ENCODE data around the gene BMP5.

Gene BMP5

DNA sequence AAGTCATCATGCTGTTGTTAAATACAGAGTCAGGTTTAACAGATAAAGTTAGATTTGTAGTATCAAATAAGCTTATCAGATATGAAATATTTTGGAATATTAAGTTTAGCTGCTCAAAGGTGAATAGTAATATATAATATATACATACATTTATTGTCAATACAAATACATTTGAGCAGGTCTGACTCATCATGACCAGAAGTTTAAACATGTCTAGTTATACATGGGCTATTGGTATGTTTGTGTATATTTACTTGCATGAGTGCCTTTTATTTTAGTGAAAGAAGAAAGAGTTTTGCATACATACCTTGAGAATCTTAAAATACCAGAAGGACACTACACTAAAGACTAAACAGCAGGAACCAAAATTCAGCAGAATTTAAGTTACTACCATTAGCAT is 76.8 kb downstream of the BMP5 start:
- DNase-seq = no peak

DNA sequence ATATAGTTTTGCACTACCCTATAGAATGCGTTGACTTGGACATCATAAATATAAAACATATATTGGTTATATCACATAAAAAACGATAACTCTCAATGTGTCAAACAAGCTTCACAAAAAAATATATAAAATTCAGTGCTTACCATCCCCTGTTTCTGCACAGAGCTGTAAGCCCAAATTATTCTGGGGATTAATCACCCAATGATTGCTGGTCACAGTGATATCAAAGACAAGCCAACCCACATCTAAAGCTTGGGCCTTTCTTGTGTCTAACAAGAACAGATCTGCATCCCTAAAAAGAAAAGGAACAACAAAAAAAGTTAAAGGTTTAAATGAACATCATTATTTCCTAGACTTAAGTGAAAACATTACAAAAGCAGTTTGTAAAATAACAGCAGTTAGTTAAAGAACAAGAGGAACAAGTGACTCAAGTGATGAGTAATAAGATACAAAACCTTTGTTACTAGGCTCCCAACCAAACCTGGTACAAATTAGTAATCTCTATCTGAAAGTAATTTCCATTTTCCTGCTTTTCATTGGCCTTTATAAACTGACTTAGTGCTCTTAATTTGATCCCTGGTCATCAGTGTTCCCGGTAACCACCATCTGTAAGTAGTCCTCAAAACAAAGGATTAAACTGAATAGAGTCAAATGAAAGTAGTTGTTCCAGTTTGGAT is 81.1 kb downstream of the BMP5 start:
- no peak for DNase-seq

DNA sequence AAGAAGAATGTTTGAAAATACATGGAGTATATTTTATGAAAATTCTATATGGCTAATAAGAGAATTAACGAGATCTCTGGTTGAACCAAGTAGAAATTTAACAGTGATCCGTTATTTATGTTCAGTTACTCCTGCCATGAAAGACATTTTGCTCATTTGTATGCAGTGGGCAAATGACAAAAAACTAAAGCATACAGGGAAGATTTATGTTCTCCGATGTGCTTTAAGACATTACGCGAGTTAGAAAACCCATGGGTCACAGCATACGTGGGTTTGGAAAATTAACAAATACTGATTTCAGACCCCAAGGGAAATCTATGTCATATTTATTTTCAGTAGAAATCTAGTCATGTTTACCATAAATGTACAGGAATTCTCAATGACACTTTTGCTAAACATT is 90.1 kb downstream of the BMP5 start:
- no peak for DNase-seq

DNA sequence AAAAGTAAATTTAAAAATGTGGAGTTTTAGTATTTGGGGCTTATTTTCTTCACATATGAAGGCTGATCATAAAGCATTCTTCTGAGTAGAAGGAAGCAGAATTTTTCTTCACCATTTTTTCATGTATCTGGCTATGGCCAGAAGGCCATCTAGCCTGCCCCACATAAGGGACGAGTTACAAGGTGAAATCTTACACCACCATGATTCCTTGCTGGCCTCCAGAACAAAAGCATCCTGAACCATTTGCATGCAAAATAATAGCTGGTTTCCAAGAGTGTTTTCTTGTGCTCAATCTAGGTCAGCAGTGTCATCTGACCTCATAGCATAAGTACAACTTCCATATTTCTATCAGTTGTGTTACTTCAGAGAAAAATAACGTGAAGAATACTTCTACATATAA is 93.1 kb downstream of the BMP5 start:
- DNase-seq = no peak

DNA sequence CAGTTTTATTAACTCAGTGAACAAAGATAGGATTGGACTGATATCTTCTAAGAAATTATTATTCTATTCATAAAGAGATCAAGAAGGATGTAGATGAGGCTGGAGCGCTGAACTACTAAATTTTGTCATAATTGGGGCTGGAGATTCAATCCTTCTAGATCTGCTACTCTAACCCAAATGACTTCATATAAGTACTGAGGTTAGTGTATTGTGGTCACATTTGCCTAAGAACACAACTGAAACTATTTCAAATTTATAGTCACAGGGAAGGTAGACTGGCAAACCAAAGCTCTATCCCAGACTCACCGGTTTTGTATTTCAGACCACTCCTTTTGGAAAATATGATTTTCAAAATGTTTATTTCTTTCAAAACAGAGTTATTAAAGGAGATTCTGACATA is 96.7 kb downstream of the BMP5 start:
- no peak for DNase-seq

DNA sequence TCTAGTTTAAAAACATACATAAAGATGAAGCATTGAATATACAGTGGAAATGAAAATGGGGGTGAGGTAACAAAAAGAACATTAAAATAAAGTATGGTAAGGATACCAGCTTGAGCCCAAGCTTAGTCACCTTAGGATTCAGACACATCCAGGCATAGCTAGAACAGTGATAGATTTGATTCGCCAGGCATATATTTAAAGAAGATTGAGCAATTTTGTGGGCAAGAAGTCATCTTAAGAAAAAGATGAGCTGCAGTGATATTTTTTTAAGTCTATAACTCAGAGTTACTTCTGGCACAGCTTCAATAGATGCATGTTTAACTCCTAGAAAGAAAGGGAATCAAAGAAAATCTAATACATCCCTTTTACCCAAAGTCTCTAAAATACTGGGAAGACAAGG is 97.9 kb downstream of the BMP5 start:
- no peak for DNase-seq

DNA sequence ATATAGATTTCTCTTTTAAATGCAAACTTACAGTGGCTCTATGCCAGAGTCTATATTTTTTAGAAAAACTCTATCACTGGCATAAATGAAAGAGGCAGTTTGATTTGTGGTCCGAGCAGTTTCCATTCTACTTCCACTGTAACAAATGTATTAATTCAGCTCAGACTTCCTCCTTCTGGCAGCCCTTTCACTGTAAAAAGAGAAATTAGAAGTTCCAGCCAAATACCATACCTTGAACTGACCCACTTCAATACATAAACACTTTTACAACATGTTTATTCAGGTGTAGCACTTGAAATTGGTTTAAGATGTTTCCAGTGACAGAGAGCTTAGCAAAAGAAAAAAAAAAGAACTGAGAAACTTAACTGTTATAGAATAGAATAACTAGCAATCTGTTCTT is 99.3 kb downstream of the BMP5 start:
- DNase-seq = no peak

DNA sequence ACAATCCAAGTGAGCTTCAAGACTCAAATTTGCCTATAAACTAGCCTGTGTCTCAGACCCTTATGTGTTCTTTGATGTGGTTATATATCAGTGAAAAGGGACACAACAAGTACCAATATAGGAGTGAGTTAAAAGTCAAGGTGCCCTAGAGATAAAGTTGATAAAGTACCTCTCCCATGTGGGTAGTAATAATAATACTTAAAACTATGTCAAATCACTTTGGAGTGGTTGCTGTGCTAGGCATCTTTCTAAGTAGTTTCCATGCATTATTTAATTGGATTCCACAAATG is 100.4 kb downstream of the BMP5 start:
- no peak for DNase-seq

DNA sequence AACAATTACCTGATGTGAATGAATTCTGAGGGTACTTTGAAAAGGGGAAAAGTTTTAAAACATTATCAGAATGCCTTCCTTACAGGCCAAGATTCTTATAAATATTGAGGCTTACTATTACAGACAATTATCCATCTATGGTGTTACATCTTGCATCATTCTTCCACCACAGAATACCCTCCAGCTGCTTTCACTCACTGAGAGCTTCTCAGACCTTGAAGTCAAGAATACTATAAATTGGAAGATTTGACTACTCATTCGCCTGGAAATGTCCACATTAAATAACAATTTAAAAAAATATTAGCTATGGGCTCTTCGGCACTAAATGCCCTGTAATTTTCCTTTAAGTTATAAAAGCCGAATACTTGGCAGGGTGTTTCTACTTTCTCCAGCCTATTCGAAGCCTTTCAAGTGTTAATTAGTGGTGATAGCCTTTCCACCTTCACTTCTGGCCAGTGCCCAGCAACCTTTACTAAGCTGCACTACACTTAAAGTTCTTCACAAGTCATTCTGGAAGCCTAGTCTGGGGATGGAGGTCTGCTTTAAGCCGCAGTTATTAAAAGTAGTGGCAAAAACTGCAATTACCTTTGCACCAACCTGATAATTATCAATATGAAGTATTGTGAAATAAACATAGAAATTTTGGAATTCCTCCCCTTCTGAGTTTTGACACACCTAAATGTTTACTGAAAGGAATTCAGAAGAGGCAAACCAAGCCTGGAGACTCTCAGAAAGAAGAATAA is 100.9 kb downstream of the BMP5 start:
- no peak for DNase-seq

DNA sequence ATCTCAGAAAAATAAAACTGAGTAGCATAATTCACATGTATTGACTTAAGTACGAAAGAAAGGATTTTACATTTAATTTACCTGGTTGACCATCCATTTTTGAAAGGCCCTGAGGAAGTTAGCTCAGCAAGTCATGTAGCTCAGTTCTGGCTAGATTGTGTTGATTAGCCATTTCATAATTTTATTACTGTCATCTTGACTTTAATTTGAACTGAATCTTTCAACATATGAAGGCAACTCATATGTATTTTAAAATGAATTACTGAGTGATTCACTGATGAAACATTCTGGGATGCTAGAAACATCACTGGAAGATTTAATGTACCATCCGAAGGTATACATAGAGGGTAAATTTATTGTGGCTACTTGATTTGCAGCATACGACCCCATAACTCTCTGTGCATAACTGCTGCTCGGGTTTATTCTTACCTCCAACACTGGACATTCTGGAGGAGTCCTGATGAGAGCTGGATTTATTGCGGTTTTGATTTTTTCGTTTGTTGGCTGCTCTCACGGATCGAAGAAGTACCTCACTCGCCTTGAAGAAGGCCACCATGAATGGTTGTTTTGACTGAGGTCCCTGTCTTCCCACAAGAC is 101.7 kb downstream of the BMP5 start:
- no peak for DNase-seq

DNA sequence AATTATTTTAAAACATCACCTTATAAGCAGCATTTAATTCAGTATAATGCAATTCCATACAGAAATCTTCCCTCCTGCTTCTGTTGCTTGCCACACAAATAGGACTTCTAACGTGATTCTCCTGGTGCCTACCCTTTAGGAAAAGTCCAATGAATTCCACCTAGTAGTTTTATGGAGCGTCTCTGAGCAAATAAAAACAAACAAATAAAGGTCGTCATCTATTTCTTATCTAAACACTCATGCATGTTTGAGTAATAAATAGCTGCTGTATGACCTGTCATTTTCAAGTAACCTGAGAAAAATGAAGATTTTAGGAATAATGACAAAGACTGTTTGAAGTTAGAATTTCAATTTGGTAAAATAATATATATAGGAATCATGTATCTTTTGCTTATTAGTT is 102.7 kb downstream of the BMP5 start:
- DNase-seq = no peak

DNA sequence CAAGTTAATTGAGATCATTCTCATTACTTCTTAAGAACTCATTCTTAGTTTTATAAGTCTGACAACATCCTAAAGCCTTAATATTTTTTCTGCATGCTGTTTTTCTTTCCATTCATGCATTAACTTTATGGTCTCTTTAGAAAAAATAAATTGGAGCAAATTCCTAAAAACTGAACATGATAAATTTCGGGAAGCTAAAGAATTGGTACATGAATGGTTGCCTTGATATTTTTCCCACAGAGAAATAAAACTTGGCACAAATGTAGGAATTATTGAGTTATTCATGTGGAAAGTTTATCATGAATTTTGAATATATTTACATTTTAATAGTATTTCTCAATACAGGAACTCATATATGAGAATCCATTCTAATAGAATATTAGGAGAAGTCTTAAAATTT is 115.9 kb downstream of the BMP5 start:
- no peak for DNase-seq

DNA sequence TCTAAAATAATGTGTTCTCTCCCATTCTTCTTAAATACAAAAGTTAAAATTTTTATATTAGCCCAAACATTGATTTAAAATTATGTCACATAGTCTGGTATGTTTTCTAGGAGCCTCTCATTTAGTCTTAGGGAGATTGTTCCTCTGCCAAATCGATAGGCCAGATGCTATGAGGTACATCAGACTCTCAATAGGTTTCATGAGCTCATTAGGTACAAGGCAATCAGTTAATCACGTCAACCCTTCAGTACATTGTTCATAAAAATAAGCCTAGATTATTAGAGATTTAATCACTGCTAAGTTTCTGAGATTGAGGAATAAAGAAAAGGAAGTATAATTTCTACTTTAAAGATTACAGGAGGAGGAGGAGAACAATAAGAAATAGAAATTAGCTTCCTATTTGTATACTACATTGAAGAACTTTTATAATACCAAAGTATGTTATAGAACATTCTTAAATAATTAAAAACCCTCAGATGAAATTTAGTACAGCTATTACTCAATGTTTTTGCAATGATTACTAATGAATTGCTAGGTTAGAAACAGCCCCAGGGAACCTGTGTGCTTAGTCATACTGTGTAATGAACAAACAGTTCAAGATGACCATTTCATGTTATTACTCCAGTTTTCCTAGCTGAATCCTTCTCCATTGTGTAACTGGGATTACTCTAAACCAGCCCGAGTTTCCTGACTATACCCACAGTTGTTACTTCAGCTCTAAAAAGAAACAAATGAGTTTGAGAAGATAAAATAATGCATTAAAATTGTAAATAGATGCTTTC is 117.0 kb downstream of the BMP5 start:
- no peak for DNase-seq

DNA sequence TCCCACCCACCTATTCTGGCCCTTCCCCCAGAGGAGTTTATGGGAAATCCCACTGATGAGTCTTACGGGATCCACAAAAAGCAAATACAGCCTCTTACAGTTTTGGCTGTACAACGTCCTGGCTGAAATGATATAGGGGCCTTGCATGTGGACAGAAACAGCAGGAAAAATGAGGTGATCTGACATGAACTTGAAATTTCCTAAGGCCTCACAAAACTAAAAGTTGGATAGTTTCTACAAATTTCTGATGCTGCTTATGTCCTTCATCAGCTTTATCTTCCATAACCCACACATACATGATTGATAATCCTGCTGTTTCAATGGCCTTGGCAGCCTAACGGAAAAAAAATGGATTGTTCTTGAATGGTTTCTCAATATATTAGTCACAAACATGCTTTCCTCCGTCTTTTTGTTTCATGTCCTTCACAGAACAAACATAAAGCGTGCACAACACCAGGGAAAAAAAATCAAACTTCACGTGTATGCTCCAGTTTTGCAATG is 118.8 kb downstream of the BMP5 start:
- no peak for DNase-seq

DNA sequence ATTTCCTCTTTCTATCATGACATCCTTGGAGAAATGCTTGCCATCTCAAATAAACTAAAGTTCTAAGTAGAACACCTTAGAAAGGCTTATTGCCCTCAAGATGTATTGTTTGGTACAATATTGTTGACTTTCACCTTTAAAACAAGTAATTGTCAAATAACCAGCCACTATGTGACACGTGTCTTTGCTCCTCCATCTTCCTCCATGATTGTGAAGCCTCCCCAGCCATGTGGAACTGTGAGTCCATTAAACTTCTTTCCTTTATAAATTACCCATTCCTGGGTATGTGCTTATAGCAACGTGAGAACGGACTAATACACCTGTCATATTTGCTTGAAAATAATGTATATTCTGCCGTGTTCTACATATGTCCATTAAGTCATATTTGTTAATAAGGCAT is 126.5 kb downstream of the BMP5 start:
- DNase-seq = no peak

DNA sequence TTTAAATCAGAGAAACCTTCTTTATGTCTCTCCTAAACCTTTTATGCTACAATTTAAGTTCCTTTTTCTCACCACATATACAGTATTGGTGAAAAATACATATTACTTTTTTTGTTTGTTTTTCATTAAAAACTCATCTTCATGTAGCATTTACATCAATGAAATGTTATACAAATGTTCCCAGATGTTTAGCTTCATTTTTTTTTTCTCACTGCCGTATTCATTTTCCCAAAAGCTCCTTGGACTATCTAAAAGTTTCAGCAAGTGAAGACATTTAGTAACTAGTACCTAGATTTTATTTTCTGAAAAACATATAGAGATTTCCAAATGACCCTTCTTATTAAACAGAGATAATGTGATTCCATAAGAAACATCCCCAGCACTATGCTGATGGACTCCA is 128.9 kb downstream of the BMP5 start:
- DNase-seq = no peak

DNA sequence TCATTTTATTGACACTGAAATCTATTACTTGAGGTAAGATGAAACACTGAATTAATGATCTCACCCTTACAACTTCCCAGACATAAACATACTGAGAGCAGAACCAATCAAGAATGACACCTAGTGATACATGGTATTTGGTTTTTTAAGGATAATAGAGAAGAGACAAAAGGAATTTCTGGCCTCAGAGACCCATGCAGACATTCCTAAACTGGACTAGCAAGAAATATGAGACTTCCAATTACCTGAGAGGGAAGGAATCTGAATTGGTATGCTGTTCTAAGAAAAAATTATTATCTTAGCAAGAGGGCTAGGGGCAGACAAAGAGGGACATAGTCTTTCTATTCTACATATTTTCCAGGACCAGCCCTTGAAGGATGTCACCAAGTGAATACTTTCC is 141.1 kb downstream of the BMP5 start:
- DNase-seq = no peak

DNA sequence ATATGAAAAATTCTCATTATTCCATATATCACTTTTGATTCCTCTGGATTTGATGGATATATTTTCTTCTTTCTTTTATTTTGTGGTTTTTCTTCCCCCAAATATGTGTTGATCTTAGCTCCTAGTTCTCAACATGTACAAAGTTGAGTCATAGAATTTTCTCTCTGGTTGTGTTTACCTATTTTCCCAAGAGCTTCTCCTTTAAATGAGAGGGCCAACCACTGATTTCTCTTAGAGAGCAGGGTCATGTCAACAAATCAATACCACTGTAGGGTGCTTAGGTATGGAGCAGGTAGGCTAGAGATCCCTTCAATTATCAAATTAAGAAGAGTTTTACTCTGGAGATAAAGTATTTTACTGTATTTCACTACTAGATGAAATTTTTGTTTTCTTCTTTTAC is 145.7 kb downstream of the BMP5 start:
- DNase-seq = no peak

DNA sequence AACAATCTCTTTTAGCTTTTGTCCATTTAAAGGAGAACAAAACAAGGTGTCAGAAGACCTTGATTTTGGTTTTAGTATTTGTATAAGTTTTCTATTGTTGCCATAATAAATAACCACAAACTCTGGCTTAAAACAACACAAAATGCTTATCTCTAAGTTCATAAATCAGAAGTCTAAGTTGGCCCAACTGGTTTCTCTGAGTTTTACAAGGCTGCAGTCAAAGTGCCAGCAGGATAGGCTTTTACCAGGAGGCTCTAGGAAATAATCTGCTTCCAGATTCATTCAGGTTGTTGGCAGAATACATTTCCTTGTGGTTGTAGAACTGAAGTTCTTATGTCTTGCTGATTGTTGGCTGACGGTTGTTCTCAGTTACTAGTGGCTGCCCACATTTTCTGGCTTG is 149.2 kb downstream of the BMP5 start:
- DNase-seq = no peak

DNA sequence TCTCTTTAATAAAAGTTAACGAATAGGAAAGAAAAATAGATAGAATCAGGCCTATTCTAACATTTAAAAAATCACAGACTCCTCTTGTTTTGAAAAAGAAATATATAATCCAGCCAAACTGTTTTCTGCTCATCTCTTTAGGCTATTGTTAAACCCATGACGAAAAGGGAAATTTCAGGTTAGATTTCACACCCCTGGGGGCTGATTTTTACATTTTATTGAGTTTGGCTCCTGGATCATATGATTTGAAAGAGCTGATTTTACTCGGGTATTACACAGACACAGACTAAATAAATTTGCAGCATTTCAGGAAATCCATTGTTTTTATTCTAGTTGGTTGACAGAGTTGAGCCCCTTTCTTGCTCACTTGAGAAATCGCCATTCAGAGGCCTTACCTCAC is 160.6 kb downstream of the BMP5 start:
- DNase-seq = no peak

DNA sequence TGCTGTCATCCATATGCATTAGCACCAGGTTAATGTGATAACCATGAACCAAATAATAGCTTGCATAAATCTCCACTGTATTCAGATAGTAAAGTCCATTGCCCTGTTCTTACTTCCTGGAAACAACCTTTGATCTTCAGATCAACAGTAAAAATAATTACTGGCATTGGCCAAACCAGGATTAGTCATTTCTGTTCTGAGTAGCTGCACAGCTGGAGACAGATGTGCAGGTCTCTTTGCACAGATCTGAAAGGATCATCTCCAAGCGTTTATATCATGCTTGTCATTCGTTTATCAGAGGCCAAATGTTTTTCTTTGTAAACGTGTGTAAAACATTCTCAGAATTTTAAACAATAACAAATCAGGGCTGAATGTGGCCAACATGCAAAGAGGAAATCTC is 162.0 kb downstream of the BMP5 start:
- no peak for DNase-seq

DNA sequence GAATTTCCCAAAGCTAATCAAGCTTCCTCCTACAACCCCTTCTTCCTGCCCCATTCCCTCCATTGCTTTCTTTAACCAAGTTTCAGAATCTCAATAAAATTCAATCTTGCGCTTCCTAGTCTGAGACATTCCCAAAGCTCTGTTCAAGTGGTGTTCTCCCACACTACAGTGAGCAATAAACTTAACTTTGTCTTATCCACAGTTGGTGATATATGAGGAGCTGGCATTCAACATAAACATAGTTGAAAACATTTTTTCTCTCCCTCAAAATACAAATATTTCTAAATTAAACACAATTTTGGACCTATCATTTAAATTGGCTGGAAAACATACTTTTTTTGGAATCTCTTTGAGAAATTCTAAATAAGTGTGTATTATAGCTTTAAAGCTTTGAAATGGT is 166.7 kb downstream of the BMP5 start:
- DNase-seq = no peak

DNA sequence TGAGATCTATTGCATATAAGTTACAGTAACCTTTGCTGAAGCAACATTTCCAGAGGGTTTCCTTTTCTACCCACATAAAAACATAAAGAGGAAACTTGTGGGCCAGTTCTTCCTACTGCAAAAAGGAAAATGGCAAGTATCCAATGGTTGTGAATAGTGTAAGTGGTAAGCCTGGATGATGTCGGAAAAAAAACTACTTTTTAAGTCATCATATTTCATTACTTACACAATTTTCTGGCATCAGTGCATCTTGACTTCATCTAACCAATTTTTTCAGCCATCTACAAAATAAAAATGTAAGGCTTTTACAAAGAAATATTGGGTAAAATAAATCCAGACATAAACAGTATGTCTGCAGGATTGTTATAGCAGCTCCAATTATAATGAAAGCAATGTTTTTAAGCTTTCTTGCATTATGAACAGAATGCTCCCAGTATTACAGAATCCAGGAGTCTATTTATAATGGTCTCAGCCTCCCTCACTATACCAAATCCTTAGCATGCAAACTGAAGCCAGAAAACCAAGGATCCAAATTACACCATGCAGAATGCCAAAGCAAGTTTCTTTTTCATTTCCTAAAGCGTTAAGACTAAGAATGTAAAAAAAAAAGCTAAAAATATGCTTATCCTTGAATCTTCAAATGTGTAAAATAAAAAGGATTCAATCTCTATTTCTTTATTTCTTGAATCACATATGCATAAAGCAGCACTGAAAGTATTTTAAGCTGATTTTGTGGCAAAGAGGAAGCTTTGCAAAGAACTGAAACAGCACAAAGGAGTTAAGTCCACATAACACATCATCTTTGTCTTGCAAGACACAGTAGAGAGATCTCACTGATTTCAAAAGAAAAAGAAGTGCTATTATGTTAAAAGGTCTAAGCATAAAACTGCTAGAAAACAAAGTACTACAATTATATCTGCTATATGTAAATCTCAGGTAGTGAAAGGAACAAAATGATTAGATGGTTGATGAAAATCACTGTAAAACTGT is 169.6 kb downstream of the BMP5 start:
- no peak for DNase-seq

Measured in NCI-H187 treated with DMSO at 0.1 percent for 48 hours (cell line).